Adrenal gland (tissue), 5 donors: ENCODE data around the gene PEF1.

Experiments used
- CTCF ChIP-seq, 6 experiments: fragments of 450-650 bp in 4 of 6; fragments of 200-600 bp in 2 of 6; sonication (generic) in 1 of 6; IDR thresholded peaks; 1 replicate in 5 of 6; 2 replicates in 1 of 6; pipeline versions ENCODE4 v1.5.1 to v1.8.0; 2016 to 2021; ENCODE audit warnings: antibody characterized with exemption in 6 of 6, mild to moderate bottlenecking in 2 of 6, moderate library complexity in 1 of 6
- POLR2A ChIP-seq, 2 donors: fragments of 450-650 bp; IDR thresholded peaks; one replicate each; pipeline ENCODE4 v1.6.1; 2017; ENCODE audit warnings: antibody characterized with exemption in 2 of 2, mild to moderate bottlenecking in 2 of 2, moderate library complexity in 1 of 2
- donor health status: DM: no; HTN: no; CAD: no.

GRCh38 chr1:31691951-31692350 is 47.3 kb upstream of the PEF1 start:
- no peak for TF ChIP-seq CTCF (IDR thresholded peaks at IDR 0.05)
- no peak for TF ChIP-seq POLR2A (IDR thresholded peaks at IDR 0.05)
